ENCODE measurements around the gene TH. TPM values are rescaled to one million over a fixed set of nuclear protein-coding genes. Genes with fewer than 3 reads are reported as not detected.

The TH gene
- total and polyA plus RNA-seq, 9 of the 15 experiments (the other 6 are each of a cell fraction or from before 2014, with no cell fraction given): not detected

- DNase-seq (ENCODE audit: extremely low read depth in 1 of 4, low spot score in 3 of 4) (peak in 1 of 4 experiments; percentile 15), ATAC-seq (no peak), FAIRE-seq (no peak)
- Histone ChIP-seq H3K4me3 (no peak overlapping the region), H3K9me1 (ENCODE audit: control insufficient read depth, insufficient read depth, low read length) (no peaks in the 10 kb centered on the region), H3K4me2 (ENCODE audit: insufficient read depth, low read length) (no peak overlapping the region), H4K20me1 (replicated peaks; ENCODE audit: control insufficient read depth, insufficient read depth, low read length) (peaks cover 10% of the 10 kb centered on the region), H3K4me1 (replicated peaks in 1 of 2; ENCODE audit: control insufficient read depth in 2 of 2, insufficient read depth in 2 of 2, low read length in 2 of 2) (peaks cover 0 to 35% of the 10 kb centered on the region in 2 experiments; a peak in 2 of 5 replicates), H3K9me3 (replicated peaks; ENCODE audit: control insufficient read depth, insufficient read depth, low read depth, low read length) (no peaks in the 10 kb centered on the region), H2AFZ (ENCODE audit: low read depth, low read length) (no peak overlapping the region), H3K36me3 (ENCODE audit: control insufficient read depth, insufficient read depth, low read length) (no peaks in the 10 kb centered on the region), H3K27ac (ENCODE audit: extremely low read depth, low read depth, low read length) (no peak overlapping the region), H3K9ac (ENCODE audit: insufficient read depth in 1 of 2, low read depth in 2 of 2, low read length in 2 of 2) (no peak overlapping the region), H3K79me2 (ENCODE audit: control insufficient read depth, insufficient read depth, low read length) (no peaks in the 10 kb centered on the region), H3K27me3 (ENCODE audit: control insufficient read depth in 2 of 2, insufficient read depth in 2 of 2, low read length in 2 of 2) (peaks cover 20 to 87% of the 10 kb centered on the region in 2 experiments; a peak in 4 of 5 replicates)
- BruUV-seq (replicated peaks): no TSS peak
- intact Hi-C loops (cut with micrococcal nuclease): no loop called here
- in situ Hi-C loops (cut with MboI): no loop called here
- ChIA-PET CTCF (ENCODE audit: low intra/inter-chr PET ratio) (interaction anchor here (0.6 kb wide), 1 partner anchor 217 kb away, joined by 3 read pairs; no protein-coding TSS in a partner anchor), POLR2A (no interaction called here)
- TF ChIP-seq BRD9 (IDR thresholded peaks at IDR 0.05; ENCODE audit: low read depth, partially characterized antibody) (no peak), EZH2 (IDR thresholded peaks at IDR 0.05; ENCODE audit: borderline replicate concordance, low read depth, low read length) (no peak)
- 18% methylated on average over 14 of the region's 16 CpGs for WGBS (ENCODE audit: insufficient coverage, low coverage, missing lambda C conversion rate)
Observed at GRCh38 chr11:2213384-2213842, 41.8 kb upstream of the TH start.

DNA sequence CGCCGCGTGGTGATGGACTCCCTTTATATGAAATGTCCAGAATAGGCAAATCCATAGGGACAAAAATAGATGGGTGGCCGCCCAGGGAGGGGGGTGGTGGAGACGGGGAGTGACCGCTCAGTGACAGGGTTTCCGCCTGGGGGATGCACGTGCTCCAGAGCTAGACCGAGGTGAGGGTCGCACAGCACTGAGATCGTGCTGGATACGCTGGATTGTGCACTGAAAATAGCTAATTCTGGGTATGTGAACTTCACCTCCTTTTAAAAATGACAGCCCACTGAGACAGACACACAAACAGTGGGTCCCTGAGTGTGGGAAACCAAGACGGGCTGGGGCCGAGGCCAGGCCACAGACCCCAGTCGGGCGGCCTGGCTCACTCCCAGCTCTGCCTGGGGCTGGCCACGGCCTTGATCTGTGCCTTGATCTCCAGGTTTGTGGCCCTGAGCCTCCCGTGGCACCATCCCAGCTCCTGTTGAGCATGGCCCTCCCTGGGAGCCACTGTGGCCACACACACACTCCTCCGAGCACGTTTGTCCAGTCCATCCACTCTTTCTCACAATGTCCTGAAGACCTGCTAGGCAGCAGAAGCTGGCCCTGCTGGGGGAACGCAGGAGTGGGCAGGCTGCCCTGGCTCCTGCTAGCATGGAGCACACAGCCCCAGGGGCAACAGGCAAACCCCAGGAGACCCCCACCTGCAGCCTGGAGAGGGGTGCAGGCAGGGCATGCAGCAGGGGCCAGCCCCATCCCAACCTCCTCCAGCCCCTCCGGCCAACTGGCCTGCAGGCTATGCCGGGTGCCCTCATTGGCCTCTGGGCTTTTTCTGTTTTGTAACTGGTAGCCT is 41.0 kb upstream of the TH start:
- peaks cover 26 to 90% of the 10 kb centered on the region in 2 experiments for H3K27me3 ChIP-seq (ENCODE audit: control insufficient read depth in 2 of 2, insufficient read depth in 2 of 2, low read length in 2 of 2)
- no peak overlapping the region for H2AFZ ChIP-seq (ENCODE audit: low read depth, low read length)
- no TSS peak for BruUV-seq (replicated peaks)
- H3K9me3 ChIP-seq (replicated peaks; ENCODE audit: control insufficient read depth, insufficient read depth, low read depth, low read length): no peaks in the 10 kb centered on the region
- in situ Hi-C loops (cut with MboI) (no loop called here), intact Hi-C loops (cut with micrococcal nuclease) (no loop called here)
- H3K9me1 ChIP-seq (ENCODE audit: control insufficient read depth, insufficient read depth, low read length): no peaks in the 10 kb centered on the region
- H3K4me2 ChIP-seq (ENCODE audit: insufficient read depth, low read length): no peak overlapping the region
- FAIRE-seq (no peak), DNase-seq (ENCODE audit: extremely low read depth in 1 of 4, low spot score in 3 of 4) (peak in 1 of 4 experiments; percentile 6), ATAC-seq (no peak)
- H4K20me1 ChIP-seq (replicated peaks; ENCODE audit: control insufficient read depth, insufficient read depth, low read length): peaks cover 10% of the 10 kb centered on the region
- H3K4me1 ChIP-seq (replicated peaks in 1 of 2; ENCODE audit: control insufficient read depth in 2 of 2, insufficient read depth in 2 of 2, low read length in 2 of 2): peaks cover 0 to 35% of the 10 kb centered on the region in 2 experiments; a peak in 2 of 5 replicates
- WGBS (ENCODE audit: insufficient coverage, low coverage, missing lambda C conversion rate): 11% methylated on average over 19 of the region's 23 CpGs
- no peaks in the 10 kb centered on the region for H3K79me2 ChIP-seq (ENCODE audit: control insufficient read depth, insufficient read depth, low read length)
- ChIA-PET CTCF (ENCODE audit: low intra/inter-chr PET ratio) (interaction anchor here (0.6 kb wide), 1 partner anchor 218 kb away, joined by 3 read pairs; no protein-coding TSS in a partner anchor), POLR2A (interaction anchor here (0.6 to 1.6 kb wide), 2 partner anchors 12 to 64 kb away, joined by 3 to 5 read pairs; no protein-coding TSS in a partner anchor)
- H3K27ac ChIP-seq (ENCODE audit: extremely low read depth, low read depth, low read length): no peak overlapping the region
- no peaks in the 10 kb centered on the region for H3K36me3 ChIP-seq (ENCODE audit: control insufficient read depth, insufficient read depth, low read length)
- no peak overlapping the region for H3K4me3 ChIP-seq
- H3K9ac ChIP-seq (ENCODE audit: insufficient read depth in 1 of 2, low read depth in 2 of 2, low read length in 2 of 2): no peak overlapping the region
- TF ChIP-seq CREBBP (IDR thresholded peaks at IDR 0.05; ENCODE audit: low read depth, low read length) (no peak), SETDB1 (IDR thresholded peaks at IDR 0.05; ENCODE audit: low read length) (no peak), CBFA2T3 (IDR thresholded peaks at IDR 0.05) (no peak), KAT7 (CRISPR knock-in tag; IDR thresholded peaks at IDR 0.05; ENCODE audit: borderline replicate concordance) (no peak), TAL1 (IDR thresholded peaks at IDR 0.05) (no peak), TOE1 (IDR thresholded peaks at IDR 0.05; ENCODE audit: borderline replicate concordance) (no peak), TOE1 (CRISPR knock-in tag; IDR thresholded peaks at IDR 0.05; ENCODE audit: borderline replicate concordance, low read depth) (no peak)
- TF ChIP-seq, protein P1, sequence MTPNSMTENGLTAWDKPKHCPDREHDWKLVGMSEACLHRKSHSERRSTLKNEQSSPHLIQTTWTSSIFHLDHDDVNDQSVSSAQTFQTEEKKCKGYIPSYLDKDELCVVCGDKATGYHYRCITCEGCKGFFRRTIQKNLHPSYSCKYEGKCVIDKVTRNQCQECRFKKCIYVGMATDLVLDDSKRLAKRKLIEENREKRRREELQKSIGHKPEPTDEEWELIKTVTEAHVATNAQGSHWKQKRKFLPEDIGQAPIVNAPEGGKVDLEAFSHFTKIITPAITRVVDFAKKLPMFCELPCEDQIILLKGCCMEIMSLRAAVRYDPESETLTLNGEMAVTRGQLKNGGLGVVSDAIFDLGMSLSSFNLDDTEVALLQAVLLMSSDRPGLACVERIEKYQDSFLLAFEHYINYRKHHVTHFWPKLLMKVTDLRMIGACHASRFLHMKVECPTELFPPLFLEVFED (CRISPR knock-in tag; conservative IDR thresholded peaks at IDR 0.05): no peak

All from K562 (cell line).